ENCODE data around the gene RNF26. TPM values are rescaled to one million over a fixed set of nuclear protein-coding genes. Genes with fewer than 3 reads are reported as not detected.

RNF26 gene
- total and polyA plus RNA-seq, 4 donors: 6.3 to 19.1 (median 11.1) TPM

GRCh38 chr11:119297938-119298337 is 36.4 kb upstream of the RNF26 start:
- 27% methylated on average over 3 of the region's 3 CpGs for WGBS
- H3K36me3 ChIP-seq (ENCODE audit: control insufficient read depth in 4 of 4, insufficient read depth in 3 of 4, low read depth in 1 of 4, low read length in 3 of 4): peaks cover 0 to 29% (median 11%) of the 10 kb centered on the region in 4 donors

GRCh38 chr11:119298726-119299125 is 35.6 kb upstream of the RNF26 start:
- no peak overlapping the region for H3K27ac ChIP-seq (ENCODE audit: low read depth in 1 of 2, low read length in 2 of 2)
- no peaks in the 10 kb centered on the region for H3K27me3 ChIP-seq (ENCODE audit: control insufficient read depth in 4 of 4, insufficient read depth in 4 of 4, low read length in 3 of 4)
- peaks cover 4 to 34% (median 13%) of the 10 kb centered on the region in 4 donors for H3K36me3 ChIP-seq (ENCODE audit: control insufficient read depth in 4 of 4, insufficient read depth in 3 of 4, low read depth in 1 of 4, low read length in 3 of 4)
- H3K9ac ChIP-seq (ENCODE audit: low read depth in 1 of 2, low read length in 2 of 2): no peak overlapping the region
- 91% methylated on average over 2 of the region's 2 CpGs for WGBS
- H3K9me3 ChIP-seq (ENCODE audit: control insufficient read depth in 4 of 4, low read length in 3 of 4): no peaks in the 10 kb centered on the region
- TF ChIP-seq FOXA2 (IDR thresholded peaks at IDR 0.05) (no peak), REST (IDR thresholded peaks at IDR 0.05) (no peak), RAD21 (IDR thresholded peaks at IDR 0.05) (no peak), TAF1 (conservative IDR thresholded peaks at IDR 0.05) (no peak), CTCF (IDR thresholded peaks at IDR 0.05; ENCODE audit: low read depth, low read length, missing input control) (no peak), NR2F2 (IDR thresholded peaks at IDR 0.05) (no peak), HNF4A (conservative IDR thresholded peaks at IDR 0.05) (no peak), YY1 (IDR thresholded peaks at IDR 0.05) (no peak), ATF3 (IDR thresholded peaks at IDR 0.05) (no peak), MAX (IDR thresholded peaks at IDR 0.05) (no peak), FOXA1 (IDR thresholded peaks at IDR 0.05) (no peak), RXRA (IDR thresholded peaks at IDR 0.05) (no peak), HNF4G (IDR thresholded peaks at IDR 0.05) (no peak), ZBTB33 (IDR thresholded peaks at IDR 0.05) (no peak), GABPA (IDR thresholded peaks at IDR 0.05 in 1 of 2, conservative IDR thresholded peaks at IDR 0.05 in 1 of 2) (no peak)
- H3K4me1 ChIP-seq (ENCODE audit: control insufficient read depth in 4 of 4, insufficient read depth in 4 of 4, low read length in 3 of 4): peaks cover 3 to 19% (median 16%) of the 10 kb centered on the region in 4 donors
- no peak overlapping the region for H3K4me3 ChIP-seq (ENCODE audit: low read depth in 1 of 3, low read length in 3 of 3)
- no peak for DNase-seq (ENCODE audit: low spot score)

More at GRCh38 chr11:119297938-119298337, 36.4 kb upstream of the RNF26 start:
- peaks cover 3 to 19% (median 16%) of the 10 kb centered on the region in 4 donors for H3K4me1 ChIP-seq (ENCODE audit: control insufficient read depth in 4 of 4, insufficient read depth in 4 of 4, low read length in 3 of 4)
- DNase-seq (ENCODE audit: low spot score): no peak
- no peaks in the 10 kb centered on the region for H3K27me3 ChIP-seq (ENCODE audit: control insufficient read depth in 4 of 4, insufficient read depth in 4 of 4, low read length in 3 of 4)
- TF ChIP-seq HNF4A (conservative IDR thresholded peaks at IDR 0.05) (peak; percentile 30 to 34), REST (IDR thresholded peaks at IDR 0.05) (no peak), RXRA (IDR thresholded peaks at IDR 0.05) (peak; percentile 60 to 69)
- H3K9me3 ChIP-seq (ENCODE audit: control insufficient read depth in 4 of 4, low read length in 3 of 4): no peaks in the 10 kb centered on the region
- no peak overlapping the region for H3K4me3 ChIP-seq (ENCODE audit: low read depth in 1 of 3, low read length in 3 of 3)
- H3K27ac ChIP-seq (ENCODE audit: low read depth in 1 of 2, low read length in 2 of 2): peak overlapping the region in 1 of 2 donors; percentile 51
- H3K9ac ChIP-seq (ENCODE audit: low read depth in 1 of 2, low read length in 2 of 2): no peak overlapping the region

Measured in liver (tissue), 9 donors.